Measurements from ENCODE around the gene KRTAP1-1.

DNA sequence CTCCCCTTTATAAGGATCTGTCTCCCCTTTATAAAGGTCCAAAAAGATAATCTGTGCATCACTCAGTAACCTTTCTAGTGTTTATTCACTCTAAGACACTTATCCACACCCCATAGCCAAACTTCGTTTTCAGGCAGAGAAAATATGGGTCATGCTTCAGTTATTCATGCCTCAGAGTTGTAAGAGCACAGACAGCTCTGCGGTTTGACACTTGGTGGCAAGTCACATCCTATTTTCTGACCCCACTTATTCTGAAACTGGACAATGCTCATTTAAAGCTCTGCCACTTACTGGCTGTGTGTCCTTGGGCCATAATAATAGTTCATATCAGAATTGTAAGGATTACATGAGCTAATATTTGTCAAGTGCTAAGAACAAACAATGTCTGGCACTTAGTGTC is 7.9 kb upstream of the KRTAP1-1 start:
- TF ChIP-seq REST (IDR thresholded peaks at IDR 0.05; ENCODE audit: low read depth) (no peak), POLR2A (IDR thresholded peaks at IDR 0.05; ENCODE audit: borderline replicate concordance, extremely low read depth, insufficient read depth, insufficient read length) (no peak), CTCF (IDR thresholded peaks at IDR 0.05 in 2 of 3, conservative IDR thresholded peaks at IDR 0.05 in 1 of 3; ENCODE audit: borderline replicate concordance in 1 of 3, insufficient read depth in 1 of 3, low read depth in 2 of 3, low read length in 2 of 3) (no peak), SP1 (IDR thresholded peaks at IDR 0.05; ENCODE audit: low read depth) (no peak), MAX (IDR thresholded peaks at IDR 0.05) (no peak), EZH2 (IDR thresholded peaks at IDR 0.05) (no peak), YY1 (IDR thresholded peaks at IDR 0.05; ENCODE audit: extremely low read depth, insufficient replicate concordance, low read depth, low read length) (no peak), POLR2AphosphoS5 (IDR thresholded peaks at IDR 0.05; ENCODE audit: low read depth, low read length) (no peak), EZH2phosphoT487 (IDR thresholded peaks at IDR 0.05; ENCODE audit: borderline replicate concordance) (no peak), SIN3A (IDR thresholded peaks at IDR 0.05; ENCODE audit: low read depth) (no peak), RAD21 (IDR thresholded peaks at IDR 0.05; ENCODE audit: low read depth) (no peak)

Measured in HCT116 (cell line).